Stimulated activated CD4-positive, alpha-beta T cell treated with anti-CD3 and anti-CD28 coated beads, TNF-alpha, amount 100 ng/mL, for 48 hours (primary cell): ENCODE results near the gene ZNF705A.
"Not testable (repeated sequence)": the region's sequence is repeated elsewhere in the genome, so short reads cannot be mapped to it uniquely, and the experiment has no call there.

Experiments used
- DNase-seq, 3 donors: peaks; one replicate each; pipeline ENCODE4 v3.0.0-alpha.2; 2020; ENCODE audit warnings: low read depth in 3 of 3

Gene ZNF705A

GRCh38 chr12:8156845-8157244, at the start of gene ZNF705A:
TSS of gene ZNF705A (plus strand) at chr12:8157015. CDS start at chr12:8172626, 15,611 bp downstream.
- DNase-seq, result no peak

- DNase-seq, result peak; percentile 63 to 75 (median 63)
These were observed 47.9 kb upstream of the ZNF705A start for GRCh38 chr12:8108808-8109398.

DNA sequence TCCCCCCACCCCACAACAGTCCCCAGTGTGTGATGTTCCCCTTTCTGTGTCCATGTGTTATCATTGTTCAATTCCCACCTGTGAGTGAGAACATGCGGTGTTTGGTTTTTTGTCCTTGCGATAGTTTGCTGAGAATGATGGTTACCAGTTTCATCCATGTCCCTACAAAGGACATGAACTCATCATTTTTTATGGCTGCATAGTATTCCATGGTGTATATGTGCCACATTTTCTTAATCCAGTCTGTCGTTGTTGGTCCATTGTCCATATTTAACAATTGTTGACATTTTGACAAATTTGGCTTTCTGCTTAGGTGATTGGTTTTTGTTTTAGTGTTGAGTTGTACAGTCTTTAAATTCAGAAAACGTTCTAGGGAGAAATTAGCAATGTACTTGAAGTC, 43.7 kb upstream of the ZNF705A start:
- not testable (repeated sequence) for DNase-seq

- DNase-seq, result no peak
These were observed 36.6 kb upstream of the ZNF705A start for GRCh38 chr12:8120072-8120713.

DNA sequence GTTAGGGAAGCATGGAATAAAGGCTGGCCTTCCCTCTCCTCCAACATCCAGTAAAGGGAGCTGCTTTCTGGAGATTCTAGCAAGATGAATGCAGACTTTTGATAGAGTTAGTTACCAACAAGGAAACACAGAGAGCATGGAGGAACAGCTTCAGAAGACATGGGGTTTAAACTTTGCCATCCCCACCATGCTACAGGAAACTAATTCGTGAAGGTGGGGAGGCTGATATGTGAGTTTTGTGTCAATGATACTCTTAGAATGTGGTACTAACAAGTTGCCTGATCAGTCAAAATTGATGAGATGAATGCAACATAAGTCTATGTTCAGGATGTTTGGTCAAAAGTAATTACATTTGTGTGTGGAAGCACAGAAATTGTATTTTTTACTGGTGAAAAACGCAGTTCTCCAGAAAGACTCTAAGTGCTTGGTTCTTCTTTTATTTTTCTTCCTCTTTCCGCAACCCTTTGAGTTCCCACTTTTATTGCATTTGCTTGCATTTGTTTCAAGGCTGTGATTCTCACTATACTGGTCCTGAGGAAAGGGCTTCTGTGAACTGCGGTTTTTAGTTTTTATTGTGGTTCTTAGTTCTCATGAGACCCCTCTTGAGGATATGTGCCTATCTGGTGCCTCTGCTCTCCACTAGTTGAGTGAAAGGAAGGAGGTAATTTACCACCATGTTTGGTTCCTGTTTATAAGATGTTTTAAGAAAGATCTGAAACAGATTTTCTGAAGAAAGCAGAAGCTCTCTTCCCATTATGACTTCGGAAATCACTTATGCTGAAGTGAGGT, 33.5 kb upstream of the ZNF705A start, which contains the start of gene CLEC4A:
CLEC4A (plus strand) TSS at position 494 of the 789 bp plus-strand sequence; CDS start at position 756, 262 bp downstream.
- no peak for DNase-seq

DNA sequence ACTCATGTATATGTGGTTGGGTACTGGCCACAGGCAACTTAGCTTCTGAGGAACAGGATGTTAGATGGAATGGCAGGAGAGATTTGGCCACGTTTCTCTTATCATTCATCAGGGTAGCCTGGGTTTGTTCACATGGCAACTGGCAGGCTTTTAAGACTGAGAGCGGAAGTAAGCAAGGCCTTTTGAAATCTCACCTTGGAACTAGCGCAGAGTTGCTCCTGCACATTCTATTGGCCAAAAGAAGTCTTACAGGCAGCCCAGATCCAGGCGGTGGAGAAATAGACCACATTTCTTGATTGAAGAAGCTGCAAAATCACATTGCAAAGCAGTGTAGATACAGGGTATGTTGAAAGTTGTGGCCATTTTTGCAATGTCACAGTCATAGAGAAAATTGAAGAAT, 29.7 kb upstream of the ZNF705A start:
- DNase-seq, result no peak

DNA sequence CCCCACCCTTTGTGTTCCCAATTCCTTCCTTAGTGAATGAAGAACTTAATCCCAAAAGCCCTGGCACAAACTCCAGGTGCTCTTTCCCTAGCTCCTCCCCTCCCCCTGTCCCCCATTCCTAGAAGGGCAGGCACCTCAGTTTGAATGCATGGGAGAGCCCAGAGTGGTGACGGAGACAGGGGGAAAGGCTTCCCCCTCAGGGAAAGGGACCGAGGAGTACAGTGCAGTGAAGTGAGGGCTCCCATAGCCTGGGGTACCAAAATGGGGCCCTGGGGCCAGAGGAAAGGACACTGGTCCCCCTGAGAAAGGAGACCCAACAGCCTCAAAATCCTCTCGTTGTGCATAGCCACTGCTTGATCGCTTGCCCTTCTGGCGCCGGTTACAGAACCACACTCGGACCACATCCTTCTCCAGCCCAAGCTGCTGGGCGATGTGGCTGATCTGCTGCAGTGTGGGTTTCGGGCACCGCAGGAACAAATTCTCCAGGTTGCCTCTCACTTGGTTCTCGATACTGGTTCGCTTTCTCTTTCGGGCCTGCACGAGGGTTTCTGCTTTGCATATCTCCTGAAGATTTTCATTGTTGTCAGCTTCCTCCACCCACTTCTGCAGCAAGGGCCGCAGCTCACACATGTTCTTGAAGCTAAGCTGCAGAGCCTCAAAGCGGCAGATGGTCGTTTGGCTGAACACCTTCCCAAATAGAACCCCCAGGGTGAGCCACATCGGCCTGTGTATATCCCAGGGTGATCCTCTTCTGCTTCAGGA, 23.0 kb upstream of the ZNF705A start:
- DNase-seq, result not testable (repeated sequence)

GRCh38 chr12:8134398-8134930, 22.4 kb upstream of the ZNF705A start:
- DNase-seq, result not testable (repeated sequence)

DNA sequence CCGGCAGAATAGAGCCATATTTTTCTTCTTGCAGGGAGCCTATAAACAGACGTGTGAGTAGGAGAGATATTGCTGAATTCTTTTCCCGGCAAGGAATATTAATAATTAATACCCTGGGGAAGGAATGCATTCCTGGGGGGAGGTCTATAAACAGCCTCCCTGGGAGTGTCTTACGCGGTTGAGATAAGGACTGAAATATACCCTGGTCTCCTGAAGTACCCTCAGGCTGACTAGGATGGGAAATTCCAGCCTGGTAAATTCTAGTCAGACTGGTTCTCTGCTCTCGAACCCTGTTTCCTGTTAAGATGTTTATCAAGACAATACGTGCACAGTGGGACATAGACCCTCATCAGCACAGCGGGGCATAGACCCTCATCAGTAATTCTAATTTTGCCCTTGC, 15.2 kb upstream of the ZNF705A start:
- DNase-seq, result not testable (repeated sequence)

GRCh38 chr12:8143261-8143660, 13.6 kb upstream of the ZNF705A start:
- no peak for DNase-seq

- no peak for DNase-seq
These were observed 10.9 kb upstream of the ZNF705A start for GRCh38 chr12:8145754-8146441.

DNA sequence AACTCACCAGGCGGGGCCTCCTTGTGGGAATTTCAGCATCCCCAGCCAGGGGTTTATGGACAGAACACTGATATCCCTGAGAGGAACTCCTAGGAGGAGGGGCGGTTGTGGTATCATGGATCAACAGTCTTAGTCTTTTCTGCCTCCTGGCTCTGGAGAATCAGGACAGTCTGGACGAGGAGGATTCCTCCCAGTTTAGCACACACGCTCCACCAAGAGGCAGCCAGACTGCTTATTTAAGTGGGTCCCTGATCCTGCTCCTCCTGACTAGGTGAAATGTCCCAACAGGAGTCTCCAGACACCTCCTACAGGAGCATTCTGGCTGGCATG, 10.4 kb upstream of the ZNF705A start:
- no peak for DNase-seq

- DNase-seq, result no peak
These were observed 2.3 kb upstream of the ZNF705A start for GRCh38 chr12:8154526-8154925.

- no peak for DNase-seq
These were observed 399 bp upstream of the ZNF705A start for GRCh38 chr12:8156416-8156815.

GRCh38 chr12:8157484-8158198, 826 bp downstream of the ZNF705A start:
- no peak for DNase-seq

GRCh38 chr12:8172911-8173310, 16.1 kb downstream of the ZNF705A start:
- DNase-seq, result not testable (repeated sequence)

DNA sequence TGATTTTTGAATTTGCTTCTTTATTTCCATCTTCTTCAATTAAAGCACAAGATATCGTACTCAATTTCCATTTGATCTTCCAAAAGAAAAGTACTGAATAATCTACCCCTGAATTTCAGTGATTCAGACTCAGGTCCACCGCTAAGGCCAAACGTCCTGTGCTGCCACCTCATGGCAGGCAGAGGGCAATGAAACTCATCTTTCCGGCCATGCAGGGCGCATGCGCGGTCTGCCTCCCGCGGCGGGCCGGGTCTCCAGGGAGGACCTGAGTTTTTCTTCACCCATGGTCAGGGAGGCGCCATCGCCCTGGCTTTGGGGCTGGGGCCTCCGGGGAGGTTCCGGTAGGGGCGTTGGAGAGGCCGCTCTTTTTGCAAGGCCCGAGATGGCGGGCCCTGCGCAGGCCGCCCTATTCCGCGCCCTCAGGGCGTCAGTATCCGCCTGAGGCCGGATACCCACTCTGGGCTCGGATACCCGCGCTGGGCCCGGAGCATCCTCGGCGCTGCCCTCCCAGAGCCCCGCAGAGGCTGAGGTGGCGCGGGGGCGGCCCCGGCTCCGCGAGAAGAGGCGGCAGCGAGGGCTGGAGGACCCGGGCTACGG, 23.3 kb downstream of the ZNF705A start:
- peak; percentile 17 to 69 (median 46) for DNase-seq

- DNase-seq, result not testable (repeated sequence)
These were observed 24.5 kb downstream of the ZNF705A start for GRCh38 chr12:8181271-8181670.

DNA sequence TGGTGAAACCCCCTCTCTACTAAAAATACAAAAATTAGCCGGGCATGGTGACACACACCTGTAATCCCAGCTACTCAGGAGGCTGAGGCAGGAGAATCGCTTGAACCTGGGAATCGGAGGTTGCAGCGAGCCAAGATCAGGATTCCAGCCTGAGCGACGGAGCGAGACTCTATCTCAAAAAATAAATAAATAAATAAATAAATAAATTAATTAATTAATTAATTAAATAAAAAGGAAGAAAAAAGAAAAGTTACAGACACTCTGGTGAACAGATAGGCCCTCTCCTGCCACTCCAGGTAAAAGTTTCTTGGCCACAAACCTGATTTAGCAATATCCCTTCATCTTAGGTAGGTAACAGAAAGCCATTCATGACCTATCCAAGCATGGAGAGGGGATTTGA, 26.1 kb downstream of the ZNF705A start:
- not testable (repeated sequence) for DNase-seq

DNA sequence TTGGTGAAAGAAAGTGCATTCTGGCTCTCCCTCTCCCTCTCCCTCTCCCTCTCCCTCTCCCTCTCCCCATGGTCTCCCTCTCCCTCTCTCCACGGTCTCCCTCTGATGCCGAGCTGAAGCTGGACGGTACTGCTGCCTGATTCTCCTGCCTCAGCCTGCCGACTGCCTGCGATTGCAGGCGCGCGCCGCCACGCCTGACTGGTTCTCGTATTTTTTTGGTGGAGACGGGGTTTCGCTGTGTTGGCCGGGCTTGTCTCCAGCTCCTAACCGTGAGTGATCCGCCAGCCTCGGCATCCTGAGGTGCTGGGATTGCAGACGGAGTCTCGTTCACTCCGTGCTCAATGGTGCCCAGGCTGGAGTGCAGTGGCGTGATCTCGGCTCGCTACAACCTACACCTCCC, 26.5 kb downstream of the ZNF705A start:
- not testable (repeated sequence) for DNase-seq
